GM12878 (cell line): ENCODE results near the gene ABRACL. TPM values are rescaled to one million over a fixed set of nuclear protein-coding genes. Genes with fewer than 3 reads are reported as not detected.
A peak's percentile ranks its signal among the peaks of the same experiment; 100 is the strongest.

Experiments
- ATAC-seq: fragments of 200-7000 bp; cut with Tn5 transposase; 3 replicates; pipeline ENCODE4 v1.9.1; 2020; ENCODE audit warnings: mild to moderate bottlenecking, moderate library complexity
- BruUV-seq: library from RNA; stranded (reverse); fragments of 400-500 nt; replicated peaks from 2 replicates; lab custom pipeline; 2021; lab: Mats Ljungman, UMichigan
- CTCF ChIA-PET: fragments of 300-600 bp; sonication (Branson Sonifier 250); formaldehyde crosslinking; extraction: SDS; loops from one replicate; lab custom pipeline; 2021; ENCODE audit warnings: inconsistent platforms; lab: Yijun Ruan, JAX
- POLR2A ChIA-PET: fragments of 350-600 bp; formaldehyde crosslinking; extraction: SDS; loops from one replicate; lab custom pipeline; 2021; ENCODE audit warnings: inconsistent platforms; lab: Charles Lee
- RAD21 ChIA-PET: fragments of 300-600 bp; sonication (Branson Sonifier 250); formaldehyde crosslinking; loops from one replicate; lab custom pipeline; 2023; ENCODE audit warnings: antibody characterized with exemption; ENCODE audit not compliant: unreplicated experiment; lab: Charles Lee
- SMC1A ChIA-PET: fragments of 300-600 bp; sonication (Branson Sonifier 250); formaldehyde crosslinking; loops from one replicate; lab custom pipeline; 2023; ENCODE audit not compliant: unreplicated experiment, uncharacterized antibody; lab: Charles Lee
- DNase-seq: peaks from one replicate; pipeline ENCODE4 v3.0.0-alpha.2; 2011; ENCODE audit warnings: low read depth, low spot score
- FAIRE-seq: peaks from 3 replicates; lab custom pipeline; 2011; peaks lifted over from hg19 to GRCh38; lab: Jason Lieb, UNC
- H2AFZ ChIP-seq: 2 replicates; pipeline ENCODE4 v1.6.0; 2011; ENCODE audit warnings: low read depth, low read length, control low read depth; ENCODE audit not compliant: control insufficient read depth
- H3K27ac ChIP-seq: 2 replicates; pipeline ENCODE4 v1.5.1; 2011; ENCODE audit warnings: control low read depth; ENCODE audit not compliant: control insufficient read depth, insufficient read depth
- H3K27me3 ChIP-seq, 2 experiments: replicated peaks in 1 of 2; 2 replicates each; pipeline versions ENCODE4 v1.6.0 to v1.6.1; 2011; ENCODE audit warnings: low read length in 1 of 2; ENCODE audit not compliant: control insufficient read depth in 2 of 2, insufficient read depth in 2 of 2
- H3K36me3 ChIP-seq, 2 experiments: 2 replicates each; pipeline ENCODE4 v1.5.1; 2011; ENCODE audit warnings: low read length in 1 of 2; ENCODE audit not compliant: control insufficient read depth in 2 of 2, insufficient read depth in 2 of 2
- H3K4me1 ChIP-seq: 2 replicates; pipeline ENCODE4 v1.6.1; 2011; ENCODE audit warnings: mild to moderate bottlenecking, low read length, moderate library complexity, mixed read lengths; ENCODE audit not compliant: control insufficient read depth, insufficient read depth
- H3K4me2 ChIP-seq: 2 replicates; pipeline ENCODE4 v1.6.0; 2011; ENCODE audit warnings: control low read depth; ENCODE audit not compliant: control insufficient read depth, insufficient read depth
- H3K4me3 ChIP-seq: fragments of 200-600 bp; sonication (generic); 2 replicates; pipeline ENCODE4 v1.5.1; 2016
- H3K79me2 ChIP-seq: 2 replicates; pipeline ENCODE4 v1.6.0; 2011; ENCODE audit warnings: low read length; ENCODE audit not compliant: control insufficient read depth, insufficient read depth
- H3K9ac ChIP-seq: 2 replicates; pipeline ENCODE4 v1.8.0; 2011; ENCODE audit warnings: low read length, control low read depth, mixed read lengths; ENCODE audit not compliant: control insufficient read depth, insufficient read depth
- H3K9me3 ChIP-seq: replicated peaks from 3 replicates; pipeline ENCODE4 v1.5.1; 2011; ENCODE audit warnings: mild to moderate bottlenecking, low read length; ENCODE audit not compliant: control insufficient read depth, insufficient read depth
- H4K20me1 ChIP-seq: 2 replicates; pipeline ENCODE4 v1.6.0; 2011; ENCODE audit not compliant: control insufficient read depth, insufficient read depth
- BACH1 ChIP-seq: fragments of 450-650 bp; IDR thresholded peaks from 2 replicates; pipeline ENCODE4 v1.6.1; 2017; ENCODE audit warnings: mild to moderate bottlenecking, borderline replicate concordance
- EED ChIP-seq: sonication (generic); IDR thresholded peaks from 2 replicates; pipeline ENCODE4 v1.6.1; 2016; ENCODE audit warnings: antibody characterized with exemption, low read depth
- KDM1A ChIP-seq: fragments of 200-600 bp; sonication (generic); IDR thresholded peaks from 2 replicates; pipeline ENCODE4 v1.6.1; 2016; ENCODE audit warnings: borderline replicate concordance
- MYC ChIP-seq: IDR thresholded peaks from 2 replicates; pipeline ENCODE4 v1.6.1; 2011; ENCODE audit warnings: mild to moderate bottlenecking, low read length, moderate library complexity, inconsistent platforms; ENCODE audit not compliant: insufficient read depth, insufficient replicate concordance, insufficient read length, severe bottlenecking
- TARDBP ChIP-seq: IDR thresholded peaks from 2 replicates; pipeline ENCODE4 v1.6.1; 2016; ENCODE audit warnings: borderline replicate concordance
- WGBS: methylation state at CpG from one replicate; pipeline ENCODE4 v1.1.6; 2016; ENCODE audit warnings: low lambda C conversion rate; ENCODE audit not compliant: insufficient replicate concordance, insufficient coverage; ENCODE audit errors: missing lambda C conversion rate; 5-methylcytosine and 5-hydroxymethylcytosine counted together
- in situ Hi-C: fragments of 300-500 bp; cut with MboI; formaldehyde crosslinking; loops from 9 replicates; pipeline ENCODE4 v1.14.3; 2018; ENCODE audit warnings: mixed read lengths
- intact Hi-C: fragments of 100-400 bp; cut with micrococcal nuclease; formaldehyde crosslinking; loops from one replicate; pipeline ENCODE4 v1.14.2; 2022; ENCODE audit not compliant: unreplicated experiment
- polyA plus RNA-seq, 11 experiments: library from polyadenylated mRNA; depleted of rRNA in 4 of 11; unstranded in 6 of 11; stranded (reverse) in 5 of 11; fragments of >200 nt; fragmentation: Nextera tagmentation in 4 of 11; fragmentation: Illumina TruSeq in 1 of 11; extraction: Ambion mirVana in 4 of 11; extraction: Trizol in 1 of 11; gene quantifications; 1 replicate in 1 of 11; 2 replicates in 10 of 11; pipeline versions ENCODE4 v1.2.1 to v1.2.3, GENCODE V29; 2011 to 2016; ENCODE audit warnings: inconsistent platforms in 2 of 11, missing spikeins in 2 of 11, low read depth in 1 of 11
- total RNA-seq, 4 experiments: library from RNA; depleted of rRNA in 3 of 4; stranded (reverse); fragments of >200 nt in 3 of 4; fragmentation: Illumina TruSeq in 1 of 4; extraction: Trizol in 1 of 4; gene quantifications; 2 replicates each; pipeline versions ENCODE4 v1.2.1 to v1.2.3, GENCODE V29; 2013 to 2021
- TF ChIP-seq, protein P1 (sequence below): IDR thresholded peaks from 2 replicates; pipeline ENCODE4 v1.6.1; 2011; ENCODE audit warnings: low read depth, low read length, improper control_type of control experiment, borderline replicate concordance

Gene ABRACL
- total and polyA plus RNA-seq, 10 of the 15 experiments (the other 5 are each of a cell fraction or from before 2014, with no cell fraction given) = 111 to 647 (median 192) TPM

- no peak for FAIRE-seq
- SMC1A ChIA-PET = interaction anchor here (0.7 to 11.4 kb wide), 11 partner anchors 9 to 378 kb away, joined by 3 to 163 read pairs (median 8); no protein-coding TSS in a partner anchor
- TF ChIP-seq TARDBP (0 out of 2 replicates have a peak, but pooled peaks have one; percentile 36), MYC (peak; percentile 25), BACH1 (peak; percentile 30; the same call in 1 of the 2 replicates), KDM1A (no peak), EED (no peak)
- TF ChIP-seq, protein P1, sequence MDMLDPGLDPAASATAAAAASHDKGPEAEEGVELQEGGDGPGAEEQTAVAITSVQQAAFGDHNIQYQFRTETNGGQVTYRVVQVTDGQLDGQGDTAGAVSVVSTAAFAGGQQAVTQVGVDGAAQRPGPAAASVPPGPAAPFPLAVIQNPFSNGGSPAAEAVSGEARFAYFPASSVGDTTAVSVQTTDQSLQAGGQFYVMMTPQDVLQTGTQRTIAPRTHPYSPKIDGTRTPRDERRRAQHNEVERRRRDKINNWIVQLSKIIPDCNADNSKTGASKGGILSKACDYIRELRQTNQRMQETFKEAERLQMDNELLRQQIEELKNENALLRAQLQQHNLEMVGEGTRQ = no peak
- Histone ChIP-seq H2AFZ (peak overlapping the region; percentile 33; the same call in 1 of the 2 replicates), H3K9ac (peak overlapping the region; percentile 87), H3K79me2 (peaks cover 57% of the 10 kb centered on the region), H3K4me2 (peak overlapping the region; percentile 91), H3K4me3 (peak overlapping the region; percentile 96), H3K27ac (peak overlapping the region; percentile 86), H3K27me3 (no peaks in the 10 kb centered on the region), H4K20me1 (0 out of 2 replicates have a peak, but pooled peaks cover 3% of the 10 kb centered on the region), H3K36me3 (no peaks in the 10 kb centered on the region), H3K9me3 (no peaks in the 10 kb centered on the region), H3K4me1 (no peaks in the 10 kb centered on the region)
- intact Hi-C loops (loop anchor here (2.0 to 5.0 kb wide), 3 partner anchors 104 to 400 kb away; no protein-coding TSS in a partner anchor), in situ Hi-C loops (loop anchor here (5.0 kb wide), 1 partner anchor 170 kb away; no protein-coding TSS in a partner anchor)
- 3% methylated on average over 14 of the region's 35 CpGs for WGBS
- ATAC-seq = peak; percentile 5
- BruUV-seq = no TSS peak
- RAD21 ChIA-PET = interaction anchor here (0.5 to 6.4 kb wide), 16 partner anchors 13 to 382 kb away, joined by 3 to 94 read pairs (median 5); partner anchors contain the start of gene CCDC28A
- POLR2A ChIA-PET = interaction anchor here (0.5 to 3.3 kb wide), 5 partner anchors 12 to 263 kb away, joined by 3 to 21 read pairs (median 3); no protein-coding TSS in a partner anchor
- CTCF ChIA-PET = interaction anchor here (0.7 to 9.6 kb wide), 13 partner anchors 12 to 782 kb away, joined by 3 to 166 read pairs (median 4); partner anchors contain the start of gene ABRACL
- DNase-seq = no peak
Observed at GRCh38 chr6:138987080-138987642, 41.4 kb upstream of the ABRACL start.
